GM21526 (cell line): ENCODE data around the gene USP17L21.
"Not testable (repeated sequence)": the region's sequence is repeated elsewhere in the genome, so short reads cannot be mapped to it uniquely, and the experiment has no call there.

Source experiments
- ATAC-seq: cut with Tn5 transposase; IDR thresholded peaks from one replicate; pipeline ENCODE4 v1.9.1; 2021; ENCODE audit warnings: moderate library complexity; ENCODE audit not compliant: unreplicated experiment, low FRiP score

Gene USP17L21, protein sequence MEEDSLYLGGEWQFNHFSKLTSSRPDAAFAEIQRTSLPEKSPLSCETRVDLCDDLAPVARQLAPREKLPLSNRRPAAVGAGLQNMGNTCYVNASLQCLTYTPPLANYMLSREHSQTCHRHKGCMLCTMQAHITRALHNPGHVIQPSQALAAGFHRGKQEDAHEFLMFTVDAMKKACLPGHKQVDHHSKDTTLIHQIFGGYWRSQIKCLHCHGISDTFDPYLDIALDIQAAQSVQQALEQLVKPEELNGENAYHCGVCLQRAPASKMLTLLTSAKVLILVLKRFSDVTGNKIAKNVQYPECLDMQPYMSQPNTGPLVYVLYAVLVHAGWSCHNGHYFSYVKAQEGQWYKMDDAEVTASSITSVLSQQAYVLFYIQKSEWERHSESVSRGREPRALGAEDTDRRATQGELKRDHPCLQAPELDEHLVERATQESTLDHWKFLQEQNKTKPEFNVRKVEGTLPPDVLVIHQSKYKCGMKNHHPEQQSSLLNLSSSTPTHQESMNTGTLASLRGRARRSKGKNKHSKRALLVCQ

GRCh38 chr4:9262572-9262971 lies at the start of gene USP17L21:
TSS of gene USP17L21 (plus strand) at chr4:9262872. CDS start at chr4:9262872, 0 bp downstream.
- not testable (repeated sequence) for ATAC-seq

GRCh38 chr4:9214701-9215100 lies 48.0 kb upstream of the USP17L21 start:
- not testable (repeated sequence) for ATAC-seq

DNA sequence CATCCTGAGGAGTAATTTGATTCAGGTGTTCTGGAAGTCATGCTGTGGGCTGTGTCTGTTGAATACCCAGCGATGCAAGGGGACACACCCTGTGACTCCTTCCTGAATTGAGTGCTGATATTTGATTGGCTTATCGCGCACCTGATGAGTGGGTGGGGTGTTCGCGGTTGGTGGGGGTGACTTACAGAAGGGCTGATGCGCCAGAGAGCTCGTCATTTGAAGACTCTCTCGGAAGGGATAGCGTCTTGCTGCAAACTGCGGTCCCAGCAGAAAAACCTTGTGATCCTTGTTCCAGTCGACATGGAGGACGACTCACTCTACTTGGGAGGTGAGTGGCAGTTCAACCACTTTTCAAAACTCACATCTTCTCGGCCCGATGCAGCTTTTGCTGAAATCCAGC lies 47.6 kb upstream of the USP17L21 start, which contains the start of gene USP17L11:
USP17L11 (plus strand) TSS at position 301 of the 400 bp plus-strand sequence; CDS start at position 301, 0 bp downstream.
- ATAC-seq = not testable (repeated sequence)

DNA sequence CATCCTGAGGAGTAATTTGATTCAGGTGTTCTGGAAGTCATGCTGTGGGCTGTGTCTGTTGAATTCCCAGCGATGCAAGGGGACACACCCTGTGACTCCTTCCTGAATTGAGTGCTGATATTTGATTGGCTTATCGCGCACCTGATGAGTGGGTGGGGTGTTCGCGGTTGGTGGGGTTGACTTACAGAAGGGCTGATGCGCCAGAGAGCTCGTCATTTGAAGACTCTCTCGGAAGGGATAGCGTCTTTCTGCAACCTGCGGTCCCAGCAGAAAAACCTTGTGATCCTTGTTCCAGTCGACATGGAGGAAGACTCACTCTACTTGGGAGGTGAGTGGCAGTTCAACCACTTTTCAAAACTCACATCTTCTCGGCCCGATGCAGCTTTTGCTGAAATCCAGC lies 42.8 kb upstream of the USP17L21 start, which contains the start of gene USP17L12:
USP17L12 (plus strand) TSS at position 301 of the 400 bp plus-strand sequence; CDS start at position 301, 0 bp downstream.
- ATAC-seq = not testable (repeated sequence)

GRCh38 chr4:9224596-9224995 lies 38.1 kb upstream of the USP17L21 start, which contains the start of gene USP17L13:
TSS of gene USP17L13 (plus strand) at chr4:9224896. CDS start at chr4:9224896, 0 bp downstream.
- ATAC-seq = not testable (repeated sequence)

GRCh38 chr4:9230249-9230648 lies 32.4 kb upstream of the USP17L21 start:
- not testable (repeated sequence) for ATAC-seq

- ATAC-seq = not testable (repeated sequence)
Measured at GRCh38 chr4:9234085-9234484, 28.6 kb upstream of the USP17L21 start, which contains the start of gene USP17L15. TSS of gene USP17L15 (plus strand) at chr4:9234385. CDS start at chr4:9234385, 0 bp downstream.

- not testable (repeated sequence) for ATAC-seq
Measured at GRCh38 chr4:9238461-9238860, 24.2 kb upstream of the USP17L21 start.

DNA sequence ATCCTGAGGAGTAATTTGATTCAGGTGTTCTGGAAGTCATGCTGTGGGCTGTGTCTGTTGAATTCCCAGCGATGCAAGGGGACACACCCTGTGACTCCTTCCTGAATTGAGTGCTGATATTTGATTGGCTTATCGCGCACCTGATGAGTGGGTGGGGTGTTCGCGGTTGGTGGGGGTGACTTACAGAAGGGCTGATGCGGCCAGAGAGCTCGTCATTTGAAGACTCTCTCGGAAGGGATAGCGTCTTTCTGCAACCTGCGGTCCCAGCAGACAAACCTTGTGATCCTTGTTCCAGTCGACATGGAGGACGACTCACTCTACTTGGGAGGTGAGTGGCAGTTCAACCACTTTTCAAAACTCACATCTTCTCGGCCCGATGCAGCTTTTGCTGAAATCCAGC lies 19.1 kb upstream of the USP17L21 start, which contains the start of gene USP17L17:
USP17L17 (plus strand) TSS at position 301 of the 400 bp plus-strand sequence; CDS start at position 301, 0 bp downstream.
- not testable (repeated sequence) for ATAC-seq

GRCh38 chr4:9247953-9248680 lies 14.6 kb upstream of the USP17L21 start, which contains the start of gene USP17L18:
TSS of gene USP17L18 (plus strand) at chr4:9248630. CDS start at chr4:9248630, 0 bp downstream.
- ATAC-seq = not testable (repeated sequence)

GRCh38 chr4:9253078-9253477 lies 9.6 kb upstream of the USP17L21 start, which contains the start of gene USP17L19:
TSS of gene USP17L19 (plus strand) at chr4:9253378. CDS start at chr4:9253378, 0 bp downstream.
- ATAC-seq = not testable (repeated sequence)

DNA sequence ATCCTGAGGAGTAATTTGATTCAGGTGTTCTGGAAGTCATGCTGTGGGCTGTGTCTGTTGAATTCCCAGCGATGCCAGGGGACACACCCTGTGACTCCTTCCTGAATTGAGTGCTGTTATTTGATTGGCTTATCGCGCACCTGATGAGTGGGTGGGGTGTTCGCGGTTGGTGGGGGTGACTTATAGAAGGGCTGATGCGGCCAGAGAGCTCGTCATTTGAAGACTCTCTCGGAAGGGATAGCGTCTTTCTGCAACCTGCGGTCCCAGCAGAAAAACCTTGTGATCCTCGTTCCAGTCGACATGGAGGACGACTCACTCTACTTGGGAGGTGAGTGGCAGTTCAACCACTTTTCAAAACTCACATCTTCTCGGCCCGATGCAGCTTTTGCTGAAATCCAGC lies 4.8 kb upstream of the USP17L21 start, which contains the start of gene USP17L20:
USP17L20 (plus strand) TSS at position 301 of the 400 bp plus-strand sequence; CDS start at position 301, 0 bp downstream.
- not testable (repeated sequence) for ATAC-seq

DNA sequence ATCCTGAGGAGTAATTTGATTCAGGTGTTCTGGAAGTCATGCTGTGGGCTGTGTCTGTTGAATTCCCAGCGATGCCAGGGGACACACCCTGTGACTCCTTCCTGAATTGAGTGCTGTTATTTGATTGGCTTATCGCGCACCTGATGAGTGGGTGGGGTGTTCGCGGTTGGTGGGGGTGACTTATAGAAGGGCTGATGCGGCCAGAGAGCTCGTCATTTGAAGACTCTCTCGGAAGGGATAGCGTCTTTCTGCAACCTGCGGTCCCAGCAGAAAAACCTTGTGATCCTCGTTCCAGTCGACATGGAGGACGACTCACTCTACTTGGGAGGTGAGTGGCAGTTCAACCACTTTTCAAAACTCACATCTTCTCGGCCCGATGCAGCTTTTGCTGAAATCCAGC lies 4.6 kb downstream of the USP17L21 start, which contains the start of gene USP17L22:
USP17L22 (plus strand) TSS at position 301 of the 400 bp plus-strand sequence; CDS start at position 301, 0 bp downstream.
- ATAC-seq = not testable (repeated sequence)

GRCh38 chr4:9271719-9272118 lies 9.0 kb downstream of the USP17L21 start:
- ATAC-seq = not testable (repeated sequence)
